ENCODE measurements around the gene RAB5A. TPM values are rescaled to one million over a fixed set of nuclear protein-coding genes. Genes with fewer than 3 reads are reported as not detected.
"Not testable (repeated sequence)": the region's sequence is repeated elsewhere in the genome, so short reads cannot be mapped to it uniquely, and the experiment has no call there.

RAB5A gene
- total RNA-seq, 1 donor from 2014 or later: 74.2 TPM

DNA sequence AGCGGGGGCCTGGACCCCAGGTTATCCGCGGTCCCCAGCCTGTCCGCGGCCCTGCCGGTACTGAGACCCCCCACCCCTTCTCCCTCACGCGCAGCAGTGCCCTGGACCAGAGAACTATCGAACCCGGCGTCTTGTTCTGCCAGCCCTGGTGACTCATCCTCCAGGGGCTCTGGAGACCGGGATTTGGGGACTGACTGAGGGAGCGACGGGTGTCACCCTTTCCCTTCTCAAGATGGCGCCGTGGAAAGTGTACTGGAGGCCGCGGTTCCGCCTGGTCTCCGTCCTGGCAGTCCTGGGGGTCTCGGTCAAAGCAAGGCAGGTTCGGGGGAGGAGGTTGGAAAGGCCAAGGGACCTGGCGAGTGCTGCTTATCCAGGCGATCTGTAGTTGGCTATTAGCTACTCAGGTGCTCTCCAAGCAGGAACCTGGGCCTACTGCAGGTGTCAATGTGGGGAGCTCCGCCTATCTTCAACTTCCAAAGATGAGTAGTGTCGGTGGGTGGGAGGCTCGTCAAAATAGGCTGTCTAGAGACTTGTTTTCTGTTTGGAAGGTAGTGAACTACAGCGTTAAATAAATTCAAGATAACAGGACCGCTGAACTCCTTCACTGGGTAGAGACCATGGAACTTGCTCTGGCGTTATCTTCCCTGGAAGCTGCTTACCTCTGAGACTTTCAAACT lies 790 bp downstream of the RAB5A start:
- no peak for FAIRE-seq
- peak; percentile 26 to 48 for DNase-seq (ENCODE audit: low spot score in 2 of 2)

DNA sequence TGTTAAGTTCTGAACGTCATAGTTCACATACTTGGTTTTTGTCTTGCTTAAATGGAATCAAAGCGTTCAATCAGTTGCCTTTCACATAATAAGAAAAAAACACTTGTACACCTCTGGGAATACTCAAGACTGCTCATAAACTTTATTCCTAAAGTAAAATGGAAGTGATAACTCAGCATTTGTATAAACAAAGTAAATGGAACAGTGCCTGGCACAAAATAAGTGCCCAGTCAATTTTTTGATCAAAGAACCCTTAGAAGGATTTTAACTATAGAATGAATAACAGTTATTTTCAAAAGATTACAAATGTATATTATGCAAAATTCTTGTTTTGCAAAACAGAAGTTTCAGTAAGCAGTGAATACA lies 1.3 kb downstream of the RAB5A start:
- no peak for FAIRE-seq
- DNase-seq (ENCODE audit: low spot score in 2 of 2): no peak

GRCh38 chr3:19950316-19950715 lies 3.4 kb downstream of the RAB5A start:
- DNase-seq (ENCODE audit: low spot score in 2 of 2) (no peak), FAIRE-seq (no peak)

DNA sequence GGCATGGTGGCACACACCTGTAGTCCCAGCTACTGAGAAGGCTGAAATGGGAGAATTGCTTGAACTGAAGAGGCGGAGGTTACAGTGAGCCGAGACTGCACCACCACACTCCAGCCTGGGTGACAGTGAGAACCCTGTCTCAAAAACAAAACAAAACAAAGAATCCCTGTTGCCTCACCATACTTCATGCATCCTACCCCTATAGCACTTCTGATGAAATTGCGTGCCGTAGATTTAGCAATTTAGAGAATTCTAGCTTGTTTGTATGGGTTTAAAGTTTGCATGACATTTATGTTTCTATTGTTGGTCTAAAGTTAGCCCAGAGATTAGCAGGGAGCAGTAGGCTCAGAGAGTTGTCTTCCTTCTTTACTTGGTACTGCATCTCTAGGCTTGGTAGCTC lies 7.8 kb downstream of the RAB5A start:
- FAIRE-seq (no peak), DNase-seq (ENCODE audit: low spot score in 2 of 2) (no peak)

- not testable (repeated sequence) for DNase-seq (ENCODE audit: low spot score in 2 of 2); FAIRE-seq
Observed at GRCh38 chr3:19957354-19957753, 10.5 kb downstream of the RAB5A start.

DNA sequence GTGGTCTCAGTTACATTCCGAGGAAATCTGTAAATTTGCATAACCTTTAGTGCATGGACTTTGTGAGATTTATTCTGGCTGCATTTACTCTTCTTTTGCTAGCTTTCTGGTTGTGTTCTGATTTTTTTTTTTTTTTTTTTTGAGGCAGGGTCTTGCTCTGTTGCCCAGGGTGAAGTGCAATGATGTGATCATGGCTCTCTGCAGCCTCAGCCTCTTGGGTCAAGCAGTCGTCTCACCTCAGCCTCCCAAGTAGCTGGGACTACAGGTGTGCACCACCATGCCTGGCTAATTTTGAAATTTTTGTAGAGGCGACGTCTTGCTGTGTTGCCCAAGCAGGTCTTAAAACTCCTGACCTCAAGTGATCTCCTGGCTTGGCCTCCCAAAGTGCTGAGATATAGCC lies 12.6 kb downstream of the RAB5A start:
- no peak for FAIRE-seq
- no peak for DNase-seq (ENCODE audit: low spot score in 2 of 2)

DNA sequence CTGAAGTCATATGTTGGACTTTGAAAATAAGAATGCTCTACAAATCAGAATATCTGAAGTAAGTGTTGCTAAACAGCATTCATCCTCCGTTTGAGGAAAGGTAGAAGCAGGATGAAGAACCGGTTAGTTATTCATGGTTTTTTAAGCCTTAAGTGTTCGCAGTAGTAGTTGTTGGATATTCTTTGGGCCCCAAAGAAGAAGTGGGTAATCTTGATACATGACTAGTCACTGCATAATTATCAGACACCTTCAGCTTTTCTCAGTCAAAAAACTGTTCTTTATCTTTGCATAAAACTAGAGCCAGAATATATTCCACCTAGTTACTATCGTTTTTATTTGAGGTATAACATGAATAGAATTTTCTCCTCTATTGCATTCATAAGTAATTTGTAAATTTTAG lies 13.8 kb downstream of the RAB5A start:
- no peak for DNase-seq (ENCODE audit: low spot score in 2 of 2)
- no peak for FAIRE-seq

- FAIRE-seq (no peak), DNase-seq (ENCODE audit: low spot score in 2 of 2) (no peak)
Observed at GRCh38 chr3:19961960-19962359, 15.1 kb downstream of the RAB5A start.

DNA sequence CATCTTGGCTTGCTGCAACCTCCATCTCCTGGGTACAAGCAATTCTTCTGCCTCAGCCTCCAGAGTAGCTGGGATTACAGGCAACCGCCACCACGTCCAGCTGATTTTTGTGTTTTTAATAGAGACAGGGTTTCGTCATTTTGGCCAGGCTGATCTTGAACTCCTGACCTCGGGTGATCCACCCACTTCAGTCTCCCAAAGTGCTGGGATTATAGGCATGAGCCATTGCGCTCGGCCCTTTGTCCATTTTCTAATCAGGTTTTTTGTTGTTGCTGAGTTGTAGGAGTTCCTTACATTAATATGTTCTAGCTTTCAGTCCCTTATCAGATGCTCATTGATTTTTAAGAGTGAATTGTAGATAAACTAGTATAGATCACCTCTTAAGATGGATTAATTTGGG lies 20.3 kb downstream of the RAB5A start:
- DNase-seq (ENCODE audit: low spot score in 2 of 2) (no peak), FAIRE-seq (no peak)

GRCh38 chr3:19967812-19968211 lies 20.9 kb downstream of the RAB5A start:
- DNase-seq (ENCODE audit: low spot score in 2 of 2) (no peak), FAIRE-seq (no peak)

- DNase-seq (ENCODE audit: low spot score in 2 of 2) (no peak), FAIRE-seq (no peak)
Observed at GRCh38 chr3:19970327-19970726, 23.4 kb downstream of the RAB5A start.

- FAIRE-seq: no peak
- no peak for DNase-seq (ENCODE audit: low spot score in 2 of 2)
Observed at GRCh38 chr3:19972054-19972453, 25.2 kb downstream of the RAB5A start.

GRCh38 chr3:19988904-19989303 lies 42.0 kb downstream of the RAB5A start:
- FAIRE-seq; DNase-seq (ENCODE audit: low spot score in 2 of 2): not testable (repeated sequence)

DNA sequence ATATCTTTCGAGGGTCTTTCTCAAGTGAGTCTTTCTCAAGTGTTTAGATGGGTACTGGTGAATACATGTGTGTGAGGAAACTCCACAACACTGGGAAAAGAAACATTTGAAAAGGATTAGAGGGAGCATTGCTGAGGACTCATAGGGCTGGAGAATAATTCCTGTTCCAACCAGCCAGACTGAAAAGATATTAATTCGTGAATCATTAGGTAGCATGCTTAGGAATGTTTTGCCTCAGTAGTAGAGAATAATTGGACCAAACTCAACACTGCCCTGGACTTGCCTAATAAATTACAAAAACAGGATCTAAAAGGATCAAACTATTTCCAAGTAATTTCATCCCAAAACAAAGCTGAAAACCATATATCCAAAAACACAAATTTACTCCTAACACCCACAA lies 47.9 kb downstream of the RAB5A start:
- no peak for FAIRE-seq
- DNase-seq (ENCODE audit: low spot score in 2 of 2): no peak

- no peak for DNase-seq (ENCODE audit: low spot score in 2 of 2)
- FAIRE-seq: no peak
Observed at GRCh38 chr3:19997502-19997901, 50.6 kb downstream of the RAB5A start.

GRCh38 chr3:20001932-20002331 lies 55.0 kb downstream of the RAB5A start:
- DNase-seq (ENCODE audit: low spot score in 2 of 2) (no peak), FAIRE-seq (no peak)

DNA sequence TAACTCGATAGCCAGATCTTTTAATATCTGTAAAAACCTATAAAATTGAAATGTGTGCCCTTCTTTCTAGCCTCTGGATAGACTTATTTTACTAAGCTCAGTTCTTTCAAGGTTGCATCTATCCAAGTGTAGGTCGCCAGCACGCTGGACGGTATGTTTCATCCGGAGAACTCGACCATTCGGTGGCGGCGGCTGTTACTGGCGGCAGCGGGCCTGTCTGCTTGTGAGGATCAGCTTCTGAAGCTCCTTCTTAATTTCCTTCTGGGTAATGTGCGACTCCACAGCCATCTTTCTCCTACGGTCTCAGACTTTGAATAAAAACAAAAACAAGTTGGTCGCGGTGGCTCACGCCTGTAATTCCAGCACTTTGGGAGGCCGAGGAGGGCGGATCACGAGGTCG lies 61.1 kb downstream of the RAB5A start:
- DNase-seq (ENCODE audit: low spot score in 2 of 2): no peak
- FAIRE-seq: no peak

GRCh38 chr3:20008646-20009045 lies 61.7 kb downstream of the RAB5A start:
- no peak for DNase-seq (ENCODE audit: low spot score in 2 of 2)
- no peak for FAIRE-seq

- no peak for DNase-seq (ENCODE audit: low spot score in 2 of 2)
- FAIRE-seq: no peak
Observed at GRCh38 chr3:20012164-20012563, 65.3 kb downstream of the RAB5A start, which contains the start of gene PP2D1. Gene PP2D1, minus strand, starts transcription at chr3:20012264. Its CDS starts 192 bp downstream, at chr3:20012072.

GRCh38 chr3:20013396-20013795 lies 66.5 kb downstream of the RAB5A start:
- DNase-seq (ENCODE audit: low spot score in 2 of 2) (no peak), FAIRE-seq (no peak)

GRCh38 chr3:20015525-20015924 lies 68.6 kb downstream of the RAB5A start:
- DNase-seq (ENCODE audit: low spot score in 2 of 2): no peak

GRCh38 chr3:20016076-20016475 lies 69.2 kb downstream of the RAB5A start:
- not testable (repeated sequence) for DNase-seq (ENCODE audit: low spot score in 2 of 2); FAIRE-seq

More at GRCh38 chr3:20015525-20015924, 68.6 kb downstream of the RAB5A start:
- FAIRE-seq: no peak

Measured in frontal cortex (tissue), 4 donors.